DOHH2 (cell line): ENCODE results near the gene SYNDIG1L.

Experiments
- H3F3A ChIP-seq: fragments of 200-600 bp; sonication (generic), shearing (Covaris generic); 2 replicates; pipeline ENCODE4 v1.6.0; 2016; ENCODE audit warnings: antibody characterized with exemption, mild to moderate bottlenecking; ENCODE audit not compliant: control insufficient read depth, insufficient read depth
- H3K27ac ChIP-seq: fragments of 200-600 bp; sonication (generic); 2 replicates; pipeline ENCODE4 v1.5.1; 2014; ENCODE audit warnings: low read depth, mild to moderate bottlenecking, low read length, moderate library complexity
- H3K27me3 ChIP-seq: fragments of 200-600 bp; sonication (generic); 2 replicates; pipeline ENCODE4 v1.6.1; 2014; ENCODE audit warnings: mild to moderate bottlenecking, low read length, mixed read lengths; ENCODE audit not compliant: control insufficient read depth
- H3K36me3 ChIP-seq: fragments of 200-600 bp; sonication (generic); 2 replicates; pipeline ENCODE4 v1.6.1; 2014; ENCODE audit warnings: mild to moderate bottlenecking, low read length, moderate library complexity, mixed read lengths; ENCODE audit not compliant: control insufficient read depth
- H3K4me1 ChIP-seq: fragments of 200-600 bp; sonication (generic); 2 replicates; pipeline ENCODE4 v1.6.1; 2014; ENCODE audit warnings: mild to moderate bottlenecking, low read length, mixed read lengths; ENCODE audit not compliant: control insufficient read depth
- H3K4me2 ChIP-seq: fragments of 200-600 bp; sonication (generic); 2 replicates; pipeline ENCODE4 v1.6.0; 2014; ENCODE audit warnings: mild to moderate bottlenecking, low read length, moderate library complexity
- H3K4me3 ChIP-seq: fragments of 200-600 bp; sonication (generic); 2 replicates; pipeline ENCODE4 v1.5.1; 2014; ENCODE audit warnings: mild to moderate bottlenecking, low read length, mixed read lengths
- H3K79me2 ChIP-seq: fragments of 200-600 bp; sonication (generic); 2 replicates; pipeline ENCODE4 v1.6.1; 2014; ENCODE audit warnings: mild to moderate bottlenecking, low read length, mixed read lengths; ENCODE audit not compliant: control insufficient read depth
- H3K9me2 ChIP-seq: fragments of 200-600 bp; sonication (generic); replicated peaks from 2 replicates; pipeline ENCODE4 v1.6.1; 2014; ENCODE audit warnings: mild to moderate bottlenecking, low read length, mixed read lengths; ENCODE audit not compliant: control insufficient read depth
- H3K9me3 ChIP-seq: fragments of 200-600 bp; sonication (generic); 2 replicates; pipeline ENCODE4 v1.6.1; 2014; ENCODE audit warnings: antibody characterized with exemption, low read length, mixed read lengths; ENCODE audit not compliant: control insufficient read depth, insufficient read depth
- H4K20me1 ChIP-seq: fragments of 200-600 bp; sonication (generic); 2 replicates; pipeline ENCODE4 v1.6.0; 2014; ENCODE audit warnings: low read depth, mild to moderate bottlenecking, antibody characterized with exemption, low read length, moderate library complexity; ENCODE audit not compliant: control insufficient read depth, insufficient read depth
- CTCF ChIP-seq: fragments of 200-600 bp; sonication (generic); IDR thresholded peaks from one replicate; pipeline ENCODE4 v1.5.1; 2014; ENCODE audit warnings: antibody characterized with exemption, mild to moderate bottlenecking, low read depth, low read length; ENCODE audit not compliant: poor library complexity, severe bottlenecking
- EZH2phosphoT487 ChIP-seq: fragments of 200-600 bp; sonication (generic); IDR thresholded peaks from 2 replicates; pipeline ENCODE4 v1.6.1; 2017; ENCODE audit warnings: borderline replicate concordance, mild to moderate bottlenecking, antibody characterized with exemption, low read length, moderate library complexity, mixed read lengths

SYNDIG1L gene

GRCh38 chr14:74421981-74422380 lies 4.0 kb downstream of the SYNDIG1L start:
- H3K36me3 ChIP-seq, result no peaks in the 10 kb centered on the region
- TF ChIP-seq CTCF (no peak), EZH2phosphoT487 (no peak)
- no peaks in the 10 kb centered on the region for H3K4me1 ChIP-seq
- H3K4me2 ChIP-seq, result no peak overlapping the region
- no peaks in the 10 kb centered on the region for H3K9me3 ChIP-seq
- no peaks in the 10 kb centered on the region for H3K79me2 ChIP-seq
- H3K27ac ChIP-seq, result no peak overlapping the region
- H3K9me2 ChIP-seq, result no peaks in the 10 kb centered on the region
- no peaks in the 10 kb centered on the region for H3F3A ChIP-seq
- H3K27me3 ChIP-seq, result peaks cover 6% of the 10 kb centered on the region
- H4K20me1 ChIP-seq, result peaks cover 5% of the 10 kb centered on the region; the same call in 1 of the 2 replicates
- no peak overlapping the region for H3K4me3 ChIP-seq

GRCh38 chr14:74419086-74419485 lies 6.9 kb downstream of the SYNDIG1L start:
- H3K9me3 ChIP-seq, result no peaks in the 10 kb centered on the region
- no peaks in the 10 kb centered on the region for H3K4me1 ChIP-seq
- H3K4me3 ChIP-seq, result no peak overlapping the region
- no peaks in the 10 kb centered on the region for H3K79me2 ChIP-seq
- no peaks in the 10 kb centered on the region for H3F3A ChIP-seq
- peaks cover 5% of the 10 kb centered on the region; the same call in 1 of the 2 replicates for H4K20me1 ChIP-seq
- peaks cover 17% of the 10 kb centered on the region for H3K27me3 ChIP-seq
- H3K27ac ChIP-seq, result no peak overlapping the region
- no peaks in the 10 kb centered on the region for H3K36me3 ChIP-seq
- no peak overlapping the region for H3K4me2 ChIP-seq
- H3K9me2 ChIP-seq, result no peaks in the 10 kb centered on the region
- TF ChIP-seq CTCF, result no peak
- no peak for TF ChIP-seq EZH2phosphoT487

GRCh38 chr14:74418031-74418430 lies 8.0 kb downstream of the SYNDIG1L start:
- Histone ChIP-seq H3F3A (no peaks in the 10 kb centered on the region), H3K4me2 (no peak overlapping the region), H3K27ac (no peak overlapping the region), H3K36me3 (no peaks in the 10 kb centered on the region), H3K4me3 (no peak overlapping the region), H3K27me3 (peaks cover 20% of the 10 kb centered on the region), H3K4me1 (no peaks in the 10 kb centered on the region), H4K20me1 (peaks cover 5% of the 10 kb centered on the region; the same call in 1 of the 2 replicates), H3K9me2 (no peaks in the 10 kb centered on the region), H3K79me2 (no peaks in the 10 kb centered on the region), H3K9me3 (no peaks in the 10 kb centered on the region)
- TF ChIP-seq CTCF, result no peak
- TF ChIP-seq EZH2phosphoT487, result no peak
